GM12873 (cell line): ENCODE results near the gene ST6GALNAC2.

Source experiments
- TF ChIP-seq, protein P1 (sequence below): IDR thresholded peaks from 2 replicates; pipeline ENCODE4 v1.5.1; 2012; ENCODE audit warnings: low read depth, mild to moderate bottlenecking, moderate library complexity, low read length, control low read depth; ENCODE audit not compliant: insufficient read depth; ENCODE audit errors: missing control alignments

Gene ST6GALNAC2

DNA sequence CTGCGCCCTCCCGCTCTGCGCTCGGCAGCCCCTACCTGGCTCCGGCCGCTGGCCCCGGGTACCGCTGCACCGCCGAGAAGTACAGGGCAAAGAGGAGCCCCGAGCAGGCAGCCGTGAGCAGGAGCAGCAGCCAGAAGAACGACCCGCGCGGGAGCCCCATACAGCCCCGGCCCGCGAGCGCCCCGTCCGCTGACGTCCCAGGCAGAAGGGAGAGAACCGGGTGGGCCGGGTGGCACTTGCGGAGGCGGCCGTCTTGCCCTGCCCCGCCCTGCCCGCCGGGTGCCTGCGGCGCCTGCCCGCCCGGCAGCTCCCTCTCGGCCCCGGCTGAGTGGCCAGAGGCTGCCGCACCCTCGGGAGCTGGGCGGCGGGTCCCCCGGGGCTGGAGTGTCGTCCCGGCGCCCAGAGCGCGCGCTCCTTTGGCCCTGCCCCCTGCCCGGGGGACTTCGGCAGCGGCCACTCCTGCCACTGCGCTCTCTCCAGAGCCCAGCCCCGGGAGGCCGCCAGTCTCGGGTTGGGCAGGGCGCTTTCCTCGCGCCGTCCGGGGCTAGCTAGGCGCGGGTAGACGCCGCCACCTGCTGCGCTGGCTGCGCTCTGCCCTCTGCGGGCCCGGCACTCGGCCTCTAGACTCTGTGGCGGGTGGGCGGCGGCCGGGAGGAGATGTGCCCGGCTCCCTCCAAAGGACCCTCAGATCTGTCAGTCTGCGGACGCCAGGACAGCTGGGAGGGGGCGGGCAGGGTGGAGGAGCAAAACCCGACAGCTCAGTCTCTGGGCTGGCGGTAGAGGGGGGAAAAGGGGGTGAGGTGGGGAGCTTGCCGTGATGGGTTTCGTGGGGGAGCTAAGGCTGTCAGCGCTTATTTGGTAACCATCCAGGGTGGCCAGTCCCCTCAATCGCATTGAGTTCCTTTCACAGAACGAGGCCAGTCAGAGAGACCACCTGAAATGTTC, at the start of gene ST6GALNAC2:
TSS of gene ST6GALNAC2 (minus strand) at position 212 of the 945 bp plus-strand sequence. CDS start at position 160, 52 bp downstream.
- TF ChIP-seq, protein P1, sequence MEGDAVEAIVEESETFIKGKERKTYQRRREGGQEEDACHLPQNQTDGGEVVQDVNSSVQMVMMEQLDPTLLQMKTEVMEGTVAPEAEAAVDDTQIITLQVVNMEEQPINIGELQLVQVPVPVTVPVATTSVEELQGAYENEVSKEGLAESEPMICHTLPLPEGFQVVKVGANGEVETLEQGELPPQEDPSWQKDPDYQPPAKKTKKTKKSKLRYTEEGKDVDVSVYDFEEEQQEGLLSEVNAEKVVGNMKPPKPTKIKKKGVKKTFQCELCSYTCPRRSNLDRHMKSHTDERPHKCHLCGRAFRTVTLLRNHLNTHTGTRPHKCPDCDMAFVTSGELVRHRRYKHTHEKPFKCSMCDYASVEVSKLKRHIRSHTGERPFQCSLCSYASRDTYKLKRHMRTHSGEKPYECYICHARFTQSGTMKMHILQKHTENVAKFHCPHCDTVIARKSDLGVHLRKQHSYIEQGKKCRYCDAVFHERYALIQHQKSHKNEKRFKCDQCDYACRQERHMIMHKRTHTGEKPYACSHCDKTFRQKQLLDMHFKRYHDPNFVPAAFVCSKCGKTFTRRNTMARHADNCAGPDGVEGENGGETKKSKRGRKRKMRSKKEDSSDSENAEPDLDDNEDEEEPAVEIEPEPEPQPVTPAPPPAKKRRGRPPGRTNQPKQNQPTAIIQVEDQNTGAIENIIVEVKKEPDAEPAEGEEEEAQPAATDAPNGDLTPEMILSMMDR, result peak; percentile 24

DNA sequence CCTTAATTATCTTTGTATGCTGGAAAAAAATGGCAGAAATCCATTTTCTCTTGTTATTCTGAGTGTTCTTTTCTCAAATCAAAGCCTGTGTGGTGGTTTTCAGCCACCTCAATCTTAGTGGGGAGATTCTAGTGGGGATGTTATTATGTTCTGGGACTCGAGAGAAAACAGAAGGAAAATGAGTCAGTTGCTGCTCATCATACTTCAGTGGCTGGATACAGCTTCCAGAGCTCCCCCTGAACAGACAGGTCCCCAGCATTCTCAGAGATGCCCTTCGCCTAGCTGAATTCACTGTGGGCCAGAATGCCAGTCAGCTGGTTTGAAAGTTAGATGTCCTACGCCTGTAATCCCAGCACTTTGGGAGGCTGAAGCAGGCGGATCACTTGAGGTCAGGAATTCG, 49.4 kb upstream of the ST6GALNAC2 start:
- TF ChIP-seq, protein P1, result no peak

DNA sequence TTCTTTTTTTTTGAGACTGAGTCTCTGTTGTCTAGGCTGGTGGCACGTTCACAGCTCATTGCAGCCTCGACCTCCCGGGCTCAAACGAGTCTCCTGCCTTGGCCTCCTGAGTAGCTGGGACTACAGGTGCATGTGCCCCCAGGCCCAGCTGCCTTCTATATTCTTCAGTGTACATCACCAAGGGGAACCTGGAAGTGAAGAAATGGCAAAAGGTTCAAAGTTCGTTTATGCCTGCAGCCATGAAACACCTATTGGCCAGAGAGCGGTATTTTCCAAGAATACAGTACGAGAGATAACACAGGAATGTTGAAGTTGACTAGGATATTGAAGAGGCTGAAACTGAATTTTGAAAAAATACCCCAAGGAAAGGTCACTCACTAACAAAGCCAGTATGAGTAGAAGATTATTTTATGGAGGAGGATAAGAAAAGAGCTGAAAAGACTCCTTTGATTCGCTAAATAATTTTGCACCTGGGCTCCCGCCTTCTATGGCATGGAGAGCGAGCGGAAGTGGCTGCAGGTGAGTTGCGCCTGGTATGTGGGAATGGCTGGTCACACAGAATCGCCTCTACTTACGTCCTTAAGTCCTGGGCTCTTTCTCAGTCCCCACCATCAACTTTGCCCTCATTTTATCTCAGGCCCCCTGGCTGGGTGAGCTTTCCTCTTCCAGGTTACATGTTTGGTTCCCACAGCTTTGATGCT, 48.1 kb upstream of the ST6GALNAC2 start:
- TF ChIP-seq, protein P1, result no peak

DNA sequence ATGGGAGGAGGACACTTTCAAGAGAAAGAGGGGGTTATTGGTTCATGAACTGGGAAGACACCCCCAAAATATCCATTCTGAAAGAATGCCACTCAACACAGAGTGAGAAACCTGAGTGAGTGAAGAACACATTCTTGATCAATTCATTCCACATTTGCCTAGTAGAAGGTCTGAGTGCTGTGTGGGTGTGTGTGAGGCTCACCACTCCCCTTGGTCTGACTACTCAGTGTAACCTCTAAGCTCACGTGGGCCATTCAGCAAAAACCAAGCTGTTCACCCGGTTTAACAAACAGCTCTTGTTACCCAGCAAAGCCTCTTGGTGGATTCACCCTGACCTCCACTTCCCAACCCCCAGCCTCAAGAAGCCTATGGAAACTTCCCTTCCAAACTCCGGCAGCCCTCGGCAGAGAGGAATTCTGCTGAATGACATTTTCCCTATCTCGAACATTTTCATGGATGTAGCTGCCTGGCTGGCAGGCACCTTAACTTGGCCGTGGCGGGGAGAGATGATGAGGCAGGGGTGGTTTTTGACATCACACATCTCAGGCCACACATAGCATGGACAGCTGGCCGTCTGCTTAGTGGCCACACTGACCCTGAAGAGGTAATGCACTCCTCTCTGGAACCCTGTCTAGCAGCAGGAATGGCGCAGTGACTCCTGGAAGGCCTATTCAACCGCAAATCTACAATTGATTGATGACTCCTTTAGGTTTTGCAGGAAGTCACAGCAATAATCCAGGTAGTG, 46.3 kb upstream of the ST6GALNAC2 start:
- TF ChIP-seq, protein P1, result no peak

DNA sequence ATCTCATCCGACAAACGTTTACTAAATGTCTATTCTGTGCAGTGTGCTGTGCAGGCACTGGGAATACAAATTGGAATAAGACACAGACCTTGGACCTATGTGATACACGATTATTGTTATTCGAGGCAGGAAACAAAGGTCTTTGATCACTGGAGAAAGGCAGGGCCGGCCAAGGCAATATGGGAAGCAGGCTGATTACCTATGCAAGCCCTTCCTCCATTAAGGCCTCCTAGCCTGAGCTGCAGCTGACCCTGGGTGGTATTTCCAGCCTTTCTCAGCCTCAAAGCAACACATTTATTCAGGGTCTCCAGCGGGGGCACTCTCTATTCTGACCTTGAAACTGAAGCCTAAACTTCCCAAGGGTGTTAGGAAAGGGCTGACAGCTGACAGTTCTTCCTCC, 44.5 kb upstream of the ST6GALNAC2 start:
- TF ChIP-seq, protein P1, result no peak

DNA sequence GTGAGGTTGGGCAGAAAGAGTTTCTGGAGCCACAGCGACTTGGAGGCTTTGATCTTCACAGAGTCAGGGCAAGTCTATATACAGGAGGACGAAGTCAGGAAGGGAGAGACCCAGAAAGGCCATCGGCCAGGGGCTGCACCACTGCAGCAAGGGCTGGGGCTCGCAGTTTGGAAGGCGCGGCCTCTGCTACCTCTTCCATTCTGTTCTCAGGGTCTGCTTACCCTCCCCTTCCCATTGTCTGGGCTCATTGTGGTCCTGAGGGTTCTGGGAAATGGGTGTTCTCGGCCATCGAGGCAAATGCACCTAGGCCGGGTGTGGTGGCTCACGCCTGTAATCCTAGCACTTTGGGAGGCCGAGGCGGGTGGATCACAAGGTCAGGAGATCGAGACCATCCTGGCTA, 41.9 kb upstream of the ST6GALNAC2 start:
- TF ChIP-seq, protein P1, result no peak
